Panc1 (cell line): ENCODE data around the gene SKOR1. TPM values are rescaled to one million over a fixed set of nuclear protein-coding genes. Genes with fewer than 3 reads are reported as not detected.

Experiments
- ATAC-seq: fragments of 200-7000 bp; cut with Tn5 transposase; 2 replicates; pipeline ENCODE4 v1.9.1; 2020; ENCODE audit warnings: mild to moderate bottlenecking, moderate library complexity
- BruUV-seq: library from RNA; stranded (reverse); fragments of 400-500 nt; replicated peaks from 2 replicates; lab custom pipeline; 2021; lab: Mats Ljungman, UMichigan
- CTCF ChIA-PET: fragments of 300-600 bp; sonication (Branson Sonifier 250); formaldehyde crosslinking; loops from one replicate; lab custom pipeline; 2022; ENCODE audit warnings: antibody characterized with exemption; lab: Charles Lee
- POLR2A ChIA-PET: fragments of 300-600 bp; sonication (Branson Sonifier 250); formaldehyde crosslinking; loops from one replicate; lab custom pipeline; 2022; ENCODE audit warnings: antibody characterized with exemption; lab: Charles Lee
- DNase-seq: peaks from one replicate; pipeline ENCODE4 v3.0.0-alpha.2; 2010; ENCODE audit warnings: low read depth, low spot score
- H3K27ac ChIP-seq: 2 replicates; pipeline ENCODE4 v1.5.1; 2011; ENCODE audit warnings: mild to moderate bottlenecking, low read length, inconsistent platforms
- H3K27me3 ChIP-seq: fragments of 200-500 bp; sonication (Bioruptor generic); 2 replicates; pipeline ENCODE4 v1.6.0; 2014; ENCODE audit warnings: low read length, inconsistent platforms; ENCODE audit not compliant: control insufficient read depth, insufficient read depth
- H3K36me3 ChIP-seq: fragments of 200-500 bp; sonication (Bioruptor generic); 2 replicates; pipeline ENCODE4 v1.5.1; 2014; ENCODE audit warnings: inconsistent platforms, mild to moderate bottlenecking, low read length, moderate library complexity; ENCODE audit not compliant: control insufficient read depth, insufficient read depth
- H3K4me1 ChIP-seq: 2 replicates; pipeline ENCODE4 v1.5.1; 2011; ENCODE audit warnings: inconsistent platforms, mild to moderate bottlenecking, low read length, moderate library complexity; ENCODE audit not compliant: control insufficient read depth, insufficient read depth
- H3K4me3 ChIP-seq, 2 experiments: 2 replicates each; pipeline ENCODE4 v1.5.1; 2011 to 2012; ENCODE audit warnings: low read depth in 2 of 2, low read length in 2 of 2, mild to moderate bottlenecking in 2 of 2, inconsistent platforms in 1 of 2, moderate library complexity in 1 of 2
- H3K9me3 ChIP-seq: fragments of 200-500 bp; sonication (Bioruptor generic); 2 replicates; pipeline ENCODE4 v1.5.1; 2014; ENCODE audit warnings: low read depth, mild to moderate bottlenecking, inconsistent platforms, low read length, moderate library complexity; ENCODE audit not compliant: control insufficient read depth, insufficient read depth
- CTCF ChIP-seq: fragments of 450-650 bp; IDR thresholded peaks from 2 replicates; pipeline ENCODE4 v1.5.1; 2017; ENCODE audit warnings: mild to moderate bottlenecking
- POLR2AphosphoS5 ChIP-seq: IDR thresholded peaks from 2 replicates; pipeline ENCODE4 v1.6.1; 2012; ENCODE audit warnings: mild to moderate bottlenecking, low read depth, low read length, moderate library complexity
- REST ChIP-seq, 2 experiments: IDR thresholded peaks; 2 replicates each; pipeline ENCODE4 v1.6.1; 2011 to 2012; ENCODE audit warnings: low read depth in 2 of 2, control low read depth in 1 of 2, low read length in 1 of 2, mild to moderate bottlenecking in 1 of 2, moderate library complexity in 1 of 2; ENCODE audit not compliant: insufficient read depth in 1 of 2
- SIN3A ChIP-seq: IDR thresholded peaks from 2 replicates; pipeline ENCODE4 v1.6.1; 2012; ENCODE audit warnings: low read depth, mild to moderate bottlenecking, low read length, moderate library complexity, borderline replicate concordance; ENCODE audit not compliant: insufficient read depth
- TCF7L2 ChIP-seq: IDR thresholded peaks from 2 replicates; pipeline ENCODE4 v1.6.1; 2011; ENCODE audit warnings: mild to moderate bottlenecking, low read depth, low read length, inconsistent platforms
- in situ Hi-C: cut with HindIII; loops from 2 replicates; pipeline ENCODE4 v1.10.0; 2016; ENCODE audit warnings: low sequenced_read_pairs, low pct_unique_long_range_greater_than_20kb
- intact Hi-C: fragments of 100-400 bp; cut with micrococcal nuclease; formaldehyde crosslinking; loops from one replicate; pipeline ENCODE4 v1.10.0; 2022; ENCODE audit not compliant: unreplicated experiment
- total RNA-seq: library from RNA; stranded (reverse); gene quantifications from one replicate; pipeline ENCODE4 v1.2.1, GENCODE V29; 2021; ENCODE audit not compliant: unreplicated experiment

SKOR1 gene
- total RNA-seq, 1 experiment from 2014 or later = 0.21 TPM

- ChIA-PET CTCF (interaction anchor here (0.6 kb wide), 1 partner anchor 199 kb away, joined by 7 read pairs; no protein-coding TSS in a partner anchor), POLR2A (interaction anchor here (0.6 kb wide), 1 partner anchor 11 kb away, joined by 4 read pairs; no protein-coding TSS in a partner anchor)
- Histone ChIP-seq H3K27ac (peak overlapping the region; percentile 45; the same call in 1 of the 2 replicates), H3K36me3 (no peaks in the 10 kb centered on the region), H3K9me3 (no peaks in the 10 kb centered on the region), H3K4me3 (no peak overlapping the region), H3K27me3 (no peaks in the 10 kb centered on the region), H3K4me1 (peaks cover 18% of the 10 kb centered on the region)
- intact Hi-C loops (no loop called here), in situ Hi-C loops (loop anchor here (10.0 kb wide), 1 partner anchor 154 kb away; no protein-coding TSS in a partner anchor)
- DNase-seq (no peak), ATAC-seq (peak; percentile 37; the same call in 1 of the 2 replicates)
- no TSS peak for BruUV-seq
- TF ChIP-seq POLR2AphosphoS5 (no peak), TCF7L2 (no peak), CTCF (no peak), REST (IDR thresholded peaks at IDR 0.05; ENCODE audit: insufficient read depth in 1 of 2, low read depth in 2 of 2, low read length in 1 of 2) (no peak), SIN3A (no peak)
Measured at GRCh38 chr15:67850994-67851571, 25.8 kb downstream of the SKOR1 start.

GRCh38 chr15:67852418-67852817 is 27.1 kb downstream of the SKOR1 start:
- no peak for DNase-seq
- no TSS peak for BruUV-seq
- no peak for ATAC-seq
- H3K4me1 ChIP-seq = peaks cover 19% of the 10 kb centered on the region
- no peaks in the 10 kb centered on the region for H3K27me3 ChIP-seq
- no peaks in the 10 kb centered on the region for H3K36me3 ChIP-seq
- intact Hi-C loops = no loop called here
- POLR2A ChIA-PET = no interaction called here
- H3K27ac ChIP-seq = peak overlapping the region; percentile 0; the same call in 1 of the 2 replicates
- in situ Hi-C loops = loop anchor here (10.0 kb wide), 1 partner anchor 152 kb away; no protein-coding TSS in a partner anchor
- no peaks in the 10 kb centered on the region for H3K9me3 ChIP-seq
- no peak overlapping the region for H3K4me3 ChIP-seq
- TF ChIP-seq CTCF (no peak), TCF7L2 (no peak), POLR2AphosphoS5 (no peak), SIN3A (no peak), REST (IDR thresholded peaks at IDR 0.05; ENCODE audit: insufficient read depth in 1 of 2, low read depth in 2 of 2, low read length in 1 of 2) (no peak)
- CTCF ChIA-PET = no interaction called here
